OCI-LY3 (cell line): Measurements from ENCODE around the gene RPA1.

Experiments
- H2AFZ ChIP-seq: fragments of 200-600, 300-600 bp; shearing (Covaris generic); 2 replicates; pipeline ENCODE4 v1.6.0; 2014; ENCODE audit warnings: antibody characterized with exemption, low read depth, low read length
- H3K27ac ChIP-seq: fragments of 200-600, 300-600 bp; sonication (generic); 2 replicates; pipeline ENCODE4 v1.5.1; 2014; ENCODE audit warnings: mild to moderate bottlenecking, low read length, moderate library complexity, mixed read lengths
- H3K27me3 ChIP-seq: fragments of 200-600, 300-600 bp; sonication (generic); 2 replicates; pipeline ENCODE4 v1.6.1; 2014; ENCODE audit warnings: low read depth, low read length, mixed read lengths
- H3K36me3 ChIP-seq: fragments of 200-600, 300-600 bp; sonication (generic); replicated peaks from 2 replicates; pipeline ENCODE3; 2014; ENCODE audit warnings: low read depth, low read length, mixed read lengths
- H3K4me1 ChIP-seq: fragments of 300-600, 200-600 bp; sonication (generic); 2 replicates; pipeline ENCODE4 v1.6.1; 2014; ENCODE audit warnings: low read length, mixed read lengths
- H3K4me2 ChIP-seq: fragments of 200-600, 300-600 bp; sonication (generic); 2 replicates; pipeline ENCODE4 v1.6.1; 2014; ENCODE audit warnings: low read length, mixed read lengths
- H3K4me3 ChIP-seq: fragments of 300-600, 200-600 bp; sonication (generic); 2 replicates; pipeline ENCODE4 v1.5.1; 2014; ENCODE audit warnings: antibody characterized with exemption, mild to moderate bottlenecking, low read length, moderate library complexity
- H3K79me2 ChIP-seq: fragments of 300-600, 200-600 bp; shearing (Covaris generic); 2 replicates; pipeline ENCODE4 v1.6.1; 2014; ENCODE audit warnings: mild to moderate bottlenecking, low read length, mixed read lengths
- H3K9ac ChIP-seq: fragments of 300-600, 200-600 bp; shearing (Covaris generic); 2 replicates; pipeline ENCODE4 v1.6.0; 2014; ENCODE audit warnings: mild to moderate bottlenecking, low read length, moderate library complexity
- H3K9me3 ChIP-seq: fragments of 200-600, 300-600 bp; shearing (Covaris generic); 2 replicates; pipeline ENCODE4 v1.6.1; 2014; ENCODE audit warnings: low read length, mixed read lengths; ENCODE audit not compliant: insufficient read depth
- H4K20me1 ChIP-seq: fragments of 200-600, 300-600 bp; sonication (generic); 2 replicates; pipeline ENCODE4 v1.6.1; 2016; ENCODE audit warnings: low read length, mixed read lengths; ENCODE audit not compliant: insufficient read depth
- CTCF ChIP-seq: fragments of 200-600, 300-600 bp; sonication (generic); IDR thresholded peaks from 2 replicates; pipeline ENCODE4 v1.5.1; 2014; ENCODE audit warnings: antibody characterized with exemption, low read length, low read depth
- EZH2phosphoT487 ChIP-seq: fragments of 200-600 bp; shearing (Covaris generic); IDR thresholded peaks from 2 replicates; pipeline ENCODE4 v1.6.1; 2018; ENCODE audit warnings: antibody characterized with exemption, mixed run types, low read depth

The RPA1 gene

GRCh38 chr17:1783834-1784611, 45.8 kb upstream of the RPA1 start:
- no peaks in the 10 kb centered on the region for H3K9me3 ChIP-seq
- no peaks in the 10 kb centered on the region for H3K79me2 ChIP-seq
- H3K36me3 ChIP-seq, result peaks cover 34% of the 10 kb centered on the region
- H2AFZ ChIP-seq, result no peak overlapping the region
- no peak overlapping the region for H3K4me3 ChIP-seq
- no peaks in the 10 kb centered on the region for H4K20me1 ChIP-seq
- no peaks in the 10 kb centered on the region for H3K27me3 ChIP-seq
- H3K9ac ChIP-seq, result no peak overlapping the region
- no peak for TF ChIP-seq EZH2phosphoT487
- peak; percentile 44 for TF ChIP-seq CTCF
- H3K4me2 ChIP-seq, result no peak overlapping the region
- no peak overlapping the region for H3K27ac ChIP-seq
- H3K4me1 ChIP-seq, result no peaks in the 10 kb centered on the region

- no peaks in the 10 kb centered on the region for H4K20me1 ChIP-seq
- peaks cover 31% of the 10 kb centered on the region for H3K36me3 ChIP-seq
- H2AFZ ChIP-seq, result no peak overlapping the region
- H3K79me2 ChIP-seq, result no peaks in the 10 kb centered on the region
- H3K27me3 ChIP-seq, result no peaks in the 10 kb centered on the region
- H3K4me1 ChIP-seq, result no peaks in the 10 kb centered on the region
- no peak for TF ChIP-seq EZH2phosphoT487
- TF ChIP-seq CTCF, result no peak
- no peaks in the 10 kb centered on the region for H3K9me3 ChIP-seq
- H3K27ac ChIP-seq, result no peak overlapping the region
- no peak overlapping the region for H3K9ac ChIP-seq
- no peak overlapping the region for H3K4me2 ChIP-seq
- no peak overlapping the region for H3K4me3 ChIP-seq
Observed at GRCh38 chr17:1785930-1786329, 43.9 kb upstream of the RPA1 start.

- Histone ChIP-seq H3K27ac (no peak overlapping the region), H3K9ac (no peak overlapping the region), H3K4me1 (no peaks in the 10 kb centered on the region), H3K9me3 (no peaks in the 10 kb centered on the region), H3K79me2 (no peaks in the 10 kb centered on the region), H3K4me2 (no peak overlapping the region), H3K36me3 (peaks cover 26% of the 10 kb centered on the region), H3K27me3 (no peaks in the 10 kb centered on the region), H3K4me3 (no peak overlapping the region), H4K20me1 (no peaks in the 10 kb centered on the region), H2AFZ (no peak overlapping the region)
- TF ChIP-seq CTCF (no peak), EZH2phosphoT487 (no peak)
Observed at GRCh38 chr17:1786708-1787107, 43.1 kb upstream of the RPA1 start.

GRCh38 chr17:1787301-1787902, 42.4 kb upstream of the RPA1 start:
- Histone ChIP-seq H3K27me3 (no peaks in the 10 kb centered on the region), H3K4me2 (no peak overlapping the region), H3K4me3 (no peak overlapping the region), H3K9ac (no peak overlapping the region), H2AFZ (no peak overlapping the region), H3K4me1 (no peaks in the 10 kb centered on the region), H3K27ac (no peak overlapping the region), H3K36me3 (peaks cover 23% of the 10 kb centered on the region), H3K79me2 (no peaks in the 10 kb centered on the region), H4K20me1 (no peaks in the 10 kb centered on the region), H3K9me3 (no peaks in the 10 kb centered on the region)
- TF ChIP-seq CTCF (no peak), EZH2phosphoT487 (no peak)
